ENCODE measurements around the gene EVI2A. TPM values are rescaled to one million over a fixed set of nuclear protein-coding genes. Genes with fewer than 3 reads are reported as not detected.

EVI2A gene
- total RNA-seq, 2 donors from 2014 or later = 3.1 TPM; not detected in 1

- Histone ChIP-seq H3K27ac (no peak within 1 kb of the TSS), H3K4me3 (no peak within 1 kb of the TSS), H3K4me1 (no peaks in the 10 kb centered on the region), H3K9me3 (no peaks in the 10 kb centered on the region), H3K27me3 (no peaks in the 10 kb centered on the region), H3K36me3 (replicated peaks in 1 of 2; ENCODE audit: insufficient read depth in 1 of 2, low read depth in 2 of 2) (no peaks in the 10 kb centered on the region)
- intact Hi-C loops (cut with DNase I) = no loop called here
- no peak for DNase-seq
- 87 to 92% methylated on average over 7 of the region's 7 CpGs for WGBS, 2 donors
- TF ChIP-seq POLR2A (IDR thresholded peaks at IDR 0.05) = no peak
- TF ChIP-seq, protein P1, sequence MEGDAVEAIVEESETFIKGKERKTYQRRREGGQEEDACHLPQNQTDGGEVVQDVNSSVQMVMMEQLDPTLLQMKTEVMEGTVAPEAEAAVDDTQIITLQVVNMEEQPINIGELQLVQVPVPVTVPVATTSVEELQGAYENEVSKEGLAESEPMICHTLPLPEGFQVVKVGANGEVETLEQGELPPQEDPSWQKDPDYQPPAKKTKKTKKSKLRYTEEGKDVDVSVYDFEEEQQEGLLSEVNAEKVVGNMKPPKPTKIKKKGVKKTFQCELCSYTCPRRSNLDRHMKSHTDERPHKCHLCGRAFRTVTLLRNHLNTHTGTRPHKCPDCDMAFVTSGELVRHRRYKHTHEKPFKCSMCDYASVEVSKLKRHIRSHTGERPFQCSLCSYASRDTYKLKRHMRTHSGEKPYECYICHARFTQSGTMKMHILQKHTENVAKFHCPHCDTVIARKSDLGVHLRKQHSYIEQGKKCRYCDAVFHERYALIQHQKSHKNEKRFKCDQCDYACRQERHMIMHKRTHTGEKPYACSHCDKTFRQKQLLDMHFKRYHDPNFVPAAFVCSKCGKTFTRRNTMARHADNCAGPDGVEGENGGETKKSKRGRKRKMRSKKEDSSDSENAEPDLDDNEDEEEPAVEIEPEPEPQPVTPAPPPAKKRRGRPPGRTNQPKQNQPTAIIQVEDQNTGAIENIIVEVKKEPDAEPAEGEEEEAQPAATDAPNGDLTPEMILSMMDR (IDR thresholded peaks at IDR 0.05) = no peak
- no peak for ATAC-seq
Observed at GRCh38 chr17:31297090-31297489, 24.3 kb downstream of the EVI2A start, which contains the start of gene OMG. OMG (minus strand) TSS chr17:31297239; CDS start chr17:31296331, 908 bp downstream.

- H3K27ac ChIP-seq = no peak overlapping the region
- no peaks in the 10 kb centered on the region for H3K27me3 ChIP-seq
- no peak for DNase-seq
- no peaks in the 10 kb centered on the region for H3K36me3 ChIP-seq (replicated peaks in 1 of 2; ENCODE audit: insufficient read depth in 1 of 2, low read depth in 2 of 2)
- no peak for ATAC-seq
- TF ChIP-seq, protein P1 (IDR thresholded peaks at IDR 0.05) = no peak
- no peak for TF ChIP-seq POLR2A (IDR thresholded peaks at IDR 0.05)
- WGBS, 2 donors = 89 to 92% methylated on average over 2 of the region's 2 CpGs
- intact Hi-C loops (cut with DNase I) = no loop called here
- H3K4me1 ChIP-seq = no peaks in the 10 kb centered on the region
- H3K9me3 ChIP-seq = no peaks in the 10 kb centered on the region
- H3K4me3 ChIP-seq = no peak overlapping the region
Observed at GRCh38 chr17:31296142-31296541, 25.3 kb downstream of the EVI2A start.

- no peak overlapping the region for H3K27ac ChIP-seq
- H3K27me3 ChIP-seq = no peaks in the 10 kb centered on the region
- no peaks in the 10 kb centered on the region for H3K4me1 ChIP-seq
- intact Hi-C loops (cut with DNase I) = no loop called here
- no peaks in the 10 kb centered on the region for H3K9me3 ChIP-seq
- DNase-seq (no peak), ATAC-seq (no peak)
- H3K4me3 ChIP-seq = no peak overlapping the region
- WGBS, 2 donors = 74 to 92% methylated on average over 1 of the region's 1 CpG
- no peak for TF ChIP-seq POLR2A (IDR thresholded peaks at IDR 0.05)
- TF ChIP-seq, protein P1 (IDR thresholded peaks at IDR 0.05) = no peak
- no peaks in the 10 kb centered on the region for H3K36me3 ChIP-seq (replicated peaks in 1 of 2; ENCODE audit: insufficient read depth in 1 of 2, low read depth in 2 of 2)
Observed at GRCh38 chr17:31295489-31295871, 25.9 kb downstream of the EVI2A start.

- Histone ChIP-seq H3K4me3 (no peak overlapping the region), H3K4me1 (no peaks in the 10 kb centered on the region), H3K27me3 (no peaks in the 10 kb centered on the region), H3K27ac (no peak overlapping the region), H3K36me3 (replicated peaks in 1 of 2; ENCODE audit: insufficient read depth in 1 of 2, low read depth in 2 of 2) (no peaks in the 10 kb centered on the region), H3K9me3 (no peaks in the 10 kb centered on the region)
- DNase-seq = no peak
- intact Hi-C loops (cut with DNase I) = no loop called here
- 78% methylated on average over 3 of the region's 3 CpGs for WGBS, 2 donors
- no peak for TF ChIP-seq POLR2A (IDR thresholded peaks at IDR 0.05)
- TF ChIP-seq, protein P1 (IDR thresholded peaks at IDR 0.05) = no peak
- ATAC-seq = no peak
Observed at GRCh38 chr17:31294820-31295488, 26.5 kb downstream of the EVI2A start.

- Histone ChIP-seq H3K27ac (no peak overlapping the region), H3K4me3 (no peak overlapping the region), H3K27me3 (no peaks in the 10 kb centered on the region), H3K9me3 (no peaks in the 10 kb centered on the region), H3K4me1 (no peaks in the 10 kb centered on the region), H3K36me3 (replicated peaks in 1 of 2; ENCODE audit: insufficient read depth in 1 of 2, low read depth in 2 of 2) (no peaks in the 10 kb centered on the region)
- TF ChIP-seq, protein P1 (IDR thresholded peaks at IDR 0.05) = no peak
- no peak for TF ChIP-seq POLR2A (IDR thresholded peaks at IDR 0.05)
- no peak for ATAC-seq
- WGBS, 2 donors = 89 to 92% methylated on average over 3 of the region's 3 CpGs
- DNase-seq = no peak
- intact Hi-C loops (cut with DNase I) = no loop called here
Observed at GRCh38 chr17:31294231-31294630, 27.2 kb downstream of the EVI2A start.
